MCF 10A (cell line): Measurements from ENCODE around the gene VWA3A. TPM values are rescaled to one million over a fixed set of nuclear protein-coding genes. Genes with fewer than 3 reads are reported as not detected.
"Not testable (repeated sequence)": the region's sequence is repeated elsewhere in the genome, so short reads cannot be mapped to it uniquely, and the experiment has no call there.

Source experiments
- BruUV-seq: library from RNA; stranded (reverse); fragments of 400-500 nt; replicated peaks from 2 replicates; lab custom pipeline; 2021; lab: Mats Ljungman, UMichigan
- CTCF ChIA-PET: fragments of 300-600 bp; sonication (Branson Sonifier 250); formaldehyde crosslinking; extraction: SDS; loops from one replicate; lab custom pipeline; 2021; ENCODE audit warnings: antibody characterized with exemption, inconsistent platforms; lab: Yijun Ruan, JAX
- POLR2A ChIA-PET: fragments of 300-600, 350-650 bp; sonication (Branson Sonifier 250); formaldehyde crosslinking; extraction: SDS; loops from one replicate; lab custom pipeline; 2020; ENCODE audit warnings: antibody characterized with exemption, inconsistent platforms; lab: Yijun Ruan, JAX
- DNase-seq: peaks from one replicate; pipeline ENCODE4 v3.0.0-alpha.2; 2018; ENCODE audit not compliant: unreplicated experiment
- H3K27ac Mint-ChIP-seq: one replicate; pipeline ENCODE4 v1.8.0; 2022; ENCODE audit warnings: mild to moderate bottlenecking, low read depth, mixed read lengths; ENCODE audit not compliant: unreplicated experiment
- H3K27me3 Mint-ChIP-seq: one replicate; pipeline ENCODE4 v1.8.0; 2022; ENCODE audit warnings: mixed read lengths; ENCODE audit not compliant: insufficient read depth, unreplicated experiment
- H3K36me3 Mint-ChIP-seq: one replicate; pipeline ENCODE4 v1.8.0; 2022; ENCODE audit warnings: mild to moderate bottlenecking, moderate library complexity, mixed read lengths; ENCODE audit not compliant: insufficient read depth, unreplicated experiment
- H3K4me1 Mint-ChIP-seq: one replicate; pipeline ENCODE4 v1.8.0; 2022; ENCODE audit warnings: mixed read lengths; ENCODE audit not compliant: insufficient read depth, unreplicated experiment
- H3K4me3 Mint-ChIP-seq: one replicate; pipeline ENCODE4 v1.8.0; 2022; ENCODE audit warnings: mild to moderate bottlenecking, moderate library complexity, mixed read lengths; ENCODE audit not compliant: unreplicated experiment
- H3K9me3 Mint-ChIP-seq: one replicate; pipeline ENCODE4 v1.8.0; 2022; ENCODE audit warnings: mixed read lengths; ENCODE audit not compliant: unreplicated experiment
- CTCF ChIP-seq: fragments of 200-600 bp; IDR thresholded peaks from one replicate; pipeline ENCODE4 v1.8.0; 2022; ENCODE audit warnings: antibody characterized with exemption, mild to moderate bottlenecking; ENCODE audit not compliant: unreplicated experiment
- intact Hi-C: fragments of 100-400 bp; cut with micrococcal nuclease; formaldehyde crosslinking; loops from 2 replicates; pipeline ENCODE4 v1.14.1; 2022
- total RNA-seq: library from RNA; stranded (reverse); gene quantifications from 2 replicates; pipeline ENCODE4 v1.2.3, GENCODE V29; 2022

The VWA3A gene
- total RNA-seq, 1 experiment from 2014 or later: not detected

DNA sequence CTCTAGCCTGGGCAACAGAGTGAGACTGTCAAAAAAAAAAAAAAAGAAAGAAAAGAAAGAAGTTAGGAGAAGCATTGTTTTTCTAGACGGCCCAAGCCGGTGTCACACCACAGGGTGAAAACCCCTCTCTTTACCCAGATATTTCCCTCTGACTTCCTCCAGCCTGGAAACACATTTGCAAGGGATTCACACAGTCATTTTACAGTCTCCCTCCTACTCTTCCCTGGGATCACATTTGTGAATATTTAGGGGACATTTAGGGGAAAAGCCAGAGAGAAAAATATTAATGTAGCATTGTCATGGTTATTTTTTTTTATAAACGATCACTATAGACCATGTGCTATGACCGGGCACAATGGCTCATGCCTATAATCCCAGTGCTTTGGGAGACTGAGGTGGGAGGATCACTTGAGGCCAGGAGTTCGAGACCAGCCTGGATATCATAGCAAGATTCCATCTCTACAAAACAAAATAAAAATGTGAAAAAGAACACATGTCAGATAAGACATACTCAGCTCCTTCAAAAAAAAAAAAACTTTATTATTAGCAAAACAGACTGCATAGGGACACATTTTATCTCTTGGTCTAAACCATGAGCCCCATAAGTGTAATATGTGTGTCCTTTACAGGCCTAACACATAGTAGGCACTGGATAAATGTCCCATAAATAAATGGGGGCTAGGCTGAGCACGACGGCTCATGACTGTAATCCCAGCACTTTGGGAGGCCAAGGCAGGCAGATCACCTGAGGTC, 59.1 kb downstream of the VWA3A start:
- H3K4me3 Mint-ChIP-seq: no peak overlapping the region
- no TSS peak for BruUV-seq
- no peak overlapping the region for H3K27ac Mint-ChIP-seq
- TF ChIP-seq CTCF: no peak
- intact Hi-C loops: loop anchor here (5.0 kb wide), 1 partner anchor 39 kb away; no protein-coding TSS in a partner anchor
- H3K36me3 Mint-ChIP-seq: no peaks in the 10 kb centered on the region
- POLR2A ChIA-PET: no interaction called here
- H3K9me3 Mint-ChIP-seq: no peaks in the 10 kb centered on the region
- DNase-seq: no peak
- CTCF ChIA-PET: interaction anchor here (0.6 kb wide), 2 partner anchors 27 to 73 kb away, joined by 3 to 4 read pairs; no protein-coding TSS in a partner anchor
- peaks cover 5% of the 10 kb centered on the region for H3K4me1 Mint-ChIP-seq
- H3K27me3 Mint-ChIP-seq: peaks cover 25% of the 10 kb centered on the region

GRCh38 chr16:22152316-22152715, 60.0 kb downstream of the VWA3A start:
- TF ChIP-seq CTCF: no peak
- no peak for DNase-seq
- peaks cover 28% of the 10 kb centered on the region for H3K27me3 Mint-ChIP-seq
- ChIA-PET CTCF (interaction anchor here (0.6 kb wide), 1 partner anchor 15 kb away, joined by 4 read pairs; no protein-coding TSS in a partner anchor), POLR2A (no interaction called here)
- H3K9me3 Mint-ChIP-seq: no peaks in the 10 kb centered on the region
- intact Hi-C loops: loop anchor here (5.0 kb wide), 1 partner anchor 40 kb away; no protein-coding TSS in a partner anchor
- H3K4me1 Mint-ChIP-seq: peaks cover 5% of the 10 kb centered on the region
- BruUV-seq: no TSS peak
- no peaks in the 10 kb centered on the region for H3K36me3 Mint-ChIP-seq
- H3K4me3 Mint-ChIP-seq: no peak overlapping the region
- no peak overlapping the region for H3K27ac Mint-ChIP-seq

GRCh38 chr16:22153078-22153477, 60.7 kb downstream of the VWA3A start:
- H3K4me1 Mint-ChIP-seq, CTCF ChIA-PET, POLR2A ChIA-PET, H3K36me3 Mint-ChIP-seq, H3K9me3 Mint-ChIP-seq, H3K4me3 Mint-ChIP-seq, BruUV-seq, H3K27ac Mint-ChIP-seq: not testable (repeated sequence)
- intact Hi-C loops: loop anchor here (5.0 kb wide), 1 partner anchor 41 kb away; no protein-coding TSS in a partner anchor
- peaks cover 28% of the 10 kb centered on the region for H3K27me3 Mint-ChIP-seq
- peak; percentile 31 for DNase-seq

DNA sequence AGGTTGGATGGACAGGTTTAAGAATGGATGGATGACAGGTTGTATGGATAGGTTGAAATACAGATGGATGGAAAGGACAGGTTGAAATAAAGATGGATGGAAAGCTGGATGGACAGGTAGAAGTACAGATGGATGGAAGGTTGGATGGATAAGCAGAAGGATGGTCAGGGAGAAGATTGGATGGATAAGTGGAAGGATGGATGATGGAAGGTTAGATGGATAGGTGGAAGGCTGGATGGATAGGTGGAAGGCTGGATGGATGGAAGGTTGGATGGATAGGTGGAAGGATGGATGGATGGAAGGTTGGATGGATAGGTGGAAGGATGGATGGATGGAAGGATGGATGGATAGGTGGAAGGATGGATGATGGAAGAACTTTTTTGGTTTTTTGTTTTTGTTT, 69.1 kb downstream of the VWA3A start:
- no peaks in the 10 kb centered on the region for H3K4me1 Mint-ChIP-seq
- H3K4me3 Mint-ChIP-seq: no peak overlapping the region
- H3K9me3 Mint-ChIP-seq: peaks cover 9% of the 10 kb centered on the region
- CTCF ChIA-PET: no interaction called here
- no peak for TF ChIP-seq CTCF
- intact Hi-C loops: no loop called here
- POLR2A ChIA-PET: no interaction called here
- no peaks in the 10 kb centered on the region for H3K36me3 Mint-ChIP-seq
- BruUV-seq: no TSS peak
- no peak for DNase-seq
- peaks cover 28% of the 10 kb centered on the region for H3K27me3 Mint-ChIP-seq
- no peak overlapping the region for H3K27ac Mint-ChIP-seq
